K562 (cell line): ENCODE data around the gene RECK. TPM values are rescaled to one million over a fixed set of nuclear protein-coding genes. Genes with fewer than 3 reads are reported as not detected.

ENCODE experiments used
- ATAC-seq: fragments of 200-7000 bp; cut with Tn5 transposase; 3 replicates; pipeline ENCODE4 v1.9.1; 2020; ENCODE audit warnings: moderate library complexity
- BruUV-seq: library from RNA; stranded (reverse); fragments of 400-500 nt; replicated peaks from 2 replicates; lab custom pipeline; 2021; lab: Mats Ljungman, UMichigan
- CTCF ChIA-PET: fragments of 300-600 bp; formaldehyde crosslinking; extraction: SDS; loops from one replicate; lab custom pipeline; 2021; ENCODE audit warnings: low intra/inter-chr PET ratio; lab: Yijun Ruan, JAX
- POLR2A ChIA-PET: fragments of 300-600, 350-650 bp; sonication (Branson Sonifier 250); formaldehyde crosslinking; extraction: SDS; loops from one replicate; lab custom pipeline; 2021; ENCODE audit warnings: antibody characterized with exemption, inconsistent platforms; lab: Yijun Ruan, JAX
- DNase-seq, 4 experiments: peaks; one replicate each; pipeline versions ENCODE4 v3.0.0 to v3.0.0-alpha.2; 2011 to 2018; ENCODE audit warnings: low spot score in 3 of 4, mixed read lengths in 3 of 4; ENCODE audit errors: extremely low read depth in 1 of 4
- FAIRE-seq: peaks from 2 replicates; lab custom pipeline; 2011; peaks lifted over from hg19 to GRCh38; lab: Jason Lieb, UNC
- H2AFZ ChIP-seq: 2 replicates; pipeline ENCODE4 v1.6.0; 2011; ENCODE audit warnings: low read depth, low read length, control low read depth, inconsistent platforms
- H3K27ac ChIP-seq: fragments of 200-600 bp; 3 replicates; pipeline ENCODE4 v1.8.0; 2011; ENCODE audit warnings: low read depth, mild to moderate bottlenecking, control low read depth, inconsistent platforms, low read length, moderate library complexity, mixed read lengths; ENCODE audit errors: extremely low read depth
- H3K27me3 ChIP-seq, 2 experiments: fragments of 300-600 bp in 1 of 2; 2 replicates in 1 of 2; 3 replicates in 1 of 2; pipeline versions ENCODE4 v1.6.0 to v1.8.0; 2011; ENCODE audit warnings: inconsistent platforms in 2 of 2, low read length in 2 of 2, mild to moderate bottlenecking in 1 of 2, mixed read lengths in 1 of 2, moderate library complexity in 1 of 2; ENCODE audit not compliant: control insufficient read depth in 2 of 2, insufficient read depth in 2 of 2
- H3K36me3 ChIP-seq: fragments of 300-600 bp; 3 replicates; pipeline ENCODE4 v1.8.0; 2011; ENCODE audit warnings: mild to moderate bottlenecking, low read length, inconsistent platforms; ENCODE audit not compliant: control insufficient read depth, insufficient read depth
- H3K4me1 ChIP-seq, 2 experiments: fragments of 200-600 bp in 1 of 2; replicated peaks in 1 of 2; 2 replicates in 1 of 2; 3 replicates in 1 of 2; pipeline versions ENCODE4 v1.5.1 to v1.8.0; 2011; ENCODE audit warnings: inconsistent platforms in 2 of 2, low read length in 2 of 2, mild to moderate bottlenecking in 1 of 2, mixed read lengths in 1 of 2, moderate library complexity in 1 of 2; ENCODE audit not compliant: control insufficient read depth in 2 of 2, insufficient read depth in 2 of 2
- H3K4me2 ChIP-seq: 2 replicates; pipeline ENCODE4 v1.6.1; 2011; ENCODE audit warnings: low read length, control low read depth, inconsistent platforms, mixed read lengths; ENCODE audit not compliant: insufficient read depth
- H3K4me3 ChIP-seq: fragments of 200-600 bp; sonication (generic), shearing (Covaris generic); 2 replicates; pipeline ENCODE4 v1.5.1; 2016; ENCODE audit warnings: control low read depth, inconsistent platforms
- H3K79me2 ChIP-seq: fragments of 200-600 bp; 3 replicates; pipeline ENCODE4 v1.8.0; 2011; ENCODE audit warnings: low read length, inconsistent platforms; ENCODE audit not compliant: control insufficient read depth, insufficient read depth
- H3K9ac ChIP-seq, 2 experiments: 2 replicates each; pipeline versions ENCODE4 v1.6.0 to v1.6.1; 2011; ENCODE audit warnings: low read depth in 2 of 2, low read length in 2 of 2, control low read depth in 1 of 2, inconsistent platforms in 1 of 2, mild to moderate bottlenecking in 1 of 2, mixed read lengths in 1 of 2; ENCODE audit not compliant: insufficient read depth in 1 of 2
- H3K9me1 ChIP-seq: one replicate; pipeline ENCODE4 v1.6.0; 2011; ENCODE audit warnings: inconsistent platforms, mild to moderate bottlenecking, low read length, moderate library complexity; ENCODE audit not compliant: control insufficient read depth, insufficient read depth
- H3K9me3 ChIP-seq: replicated peaks from 2 replicates; pipeline ENCODE4 v1.5.1; 2011; ENCODE audit warnings: low read depth, low read length, inconsistent platforms; ENCODE audit not compliant: control insufficient read depth, insufficient read depth
- H4K20me1 ChIP-seq: replicated peaks from 2 replicates; pipeline ENCODE4 v1.6.1; 2011; ENCODE audit warnings: low read length, inconsistent platforms, mixed read lengths; ENCODE audit not compliant: control insufficient read depth, insufficient read depth
- CBFA2T2 ChIP-seq: fragments of 450-650 bp; conservative IDR thresholded peaks from 2 replicates; pipeline ENCODE4 v1.6.1; 2017; ENCODE audit warnings: mild to moderate bottlenecking
- CBFA2T3 ChIP-seq: fragments of 450-650 bp; IDR thresholded peaks from 2 replicates; pipeline ENCODE4 v1.6.1; 2017
- ELF2 ChIP-seq: fragments of 250-450 bp; sonication (Bioruptor Pico); IDR thresholded peaks from 2 replicates; pipeline ENCODE4 v1.5.0; 2021; ENCODE audit warnings: mild to moderate bottlenecking
- FOXA1 ChIP-seq: fragments of 450-650 bp; IDR thresholded peaks from 2 replicates; pipeline ENCODE4 v1.6.1; 2016; ENCODE audit warnings: mild to moderate bottlenecking, borderline replicate concordance
- GTF2B ChIP-seq: IDR thresholded peaks from 2 replicates; pipeline ENCODE4 v1.6.1; 2011; ENCODE audit not compliant: insufficient read length; ENCODE audit errors: extremely low read depth
- KHSRP ChIP-seq: fragments of 450-650 bp; IDR thresholded peaks from 2 replicates; pipeline ENCODE4 v1.6.1; 2017
- MED1 ChIP-seq: sonication (generic); formaldehyde crosslinking; IDR thresholded peaks from 2 replicates; pipeline ENCODE4 v1.8.1; 2023; ENCODE audit warnings: missing genetic modification reagents, borderline replicate concordance
- NFIC ChIP-seq: fragments of 450-650 bp; IDR thresholded peaks from 2 replicates; pipeline ENCODE4 v1.6.1; 2017; ENCODE audit warnings: mild to moderate bottlenecking, inconsistent platforms
- PHB ChIP-seq: fragments of 250-450 bp; sonication (Bioruptor Pico); IDR thresholded peaks from 2 replicates; pipeline ENCODE4 v1.5.0; 2021
- SAFB2 ChIP-seq: fragments of 200-400 bp; formaldehyde crosslinking; IDR thresholded peaks from 2 replicates; pipeline ENCODE4 v1.6.1; 2018; ENCODE audit warnings: borderline replicate concordance, low read length, low read depth, moderate library complexity; ENCODE audit not compliant: severe bottlenecking
- SMAD1 ChIP-seq: fragments of 150-350 bp; IDR thresholded peaks from 2 replicates; pipeline ENCODE4 v1.6.1; 2014; ENCODE audit warnings: low read length, low read depth; ENCODE audit not compliant: partially characterized antibody
- SP2 ChIP-seq: IDR thresholded peaks from 2 replicates; pipeline ENCODE4 v1.6.1; 2011; ENCODE audit warnings: mild to moderate bottlenecking, low read depth, low read length, moderate library complexity; ENCODE audit not compliant: poor library complexity, severe bottlenecking; ENCODE audit errors: extremely low read depth
- STAG1 ChIP-seq: sonication (generic); formaldehyde crosslinking; IDR thresholded peaks from 2 replicates; pipeline ENCODE4 v1.5.0; 2020; ENCODE audit warnings: missing genetic modification reagents, borderline replicate concordance
- TBL1XR1 ChIP-seq, 2 experiments: IDR thresholded peaks; 2 replicates each; pipeline ENCODE4 v1.6.1; 2012; ENCODE audit warnings: improper control_type of control experiment in 2 of 2, low read length in 2 of 2, mild to moderate bottlenecking in 1 of 2
- TCF15 ChIP-seq: fragments of 250-450 bp; sonication (Bioruptor Pico); IDR thresholded peaks from 2 replicates; pipeline ENCODE4 v1.8.0; 2022; ENCODE audit warnings: moderate library complexity, mild to moderate bottlenecking, inconsistent platforms
- TEAD2 ChIP-seq: fragments of 450-650 bp; IDR thresholded peaks from 2 replicates; pipeline ENCODE4 v1.6.1; 2016; ENCODE audit warnings: missing genetic modification characterization, control low read depth, missing compliant biosample characterization
- ZBED1 ChIP-seq: IDR thresholded peaks from 2 replicates; pipeline ENCODE4 v1.6.1; 2014
- ZNF184 ChIP-seq: sonication (generic); formaldehyde crosslinking; IDR thresholded peaks from 2 replicates; pipeline ENCODE4 v1.5.0; 2020; ENCODE audit warnings: missing genetic modification reagents
- ZNF316 ChIP-seq: fragments of 450-650 bp; IDR thresholded peaks from 2 replicates; pipeline ENCODE4 v1.6.1; 2016
- WGBS: fragments of 100-300 bp; shearing (Covaris generic); methylation state at CpG from one replicate; pipeline ENCODE4 v1.1.6; 2016; ENCODE audit warnings: low coverage, mixed read lengths; ENCODE audit not compliant: insufficient coverage; ENCODE audit errors: missing lambda C conversion rate; 5-methylcytosine and 5-hydroxymethylcytosine counted together
- in situ Hi-C: fragments of 300-500 bp; cut with MboI; formaldehyde crosslinking; loops from 4 replicates; pipeline ENCODE4 v1.15.0; 2018; ENCODE audit warnings: inconsistent platforms, mixed read lengths
- intact Hi-C: fragments of 100-400 bp; cut with micrococcal nuclease; formaldehyde crosslinking; loops from 2 replicates; pipeline ENCODE4 v1.14.2; 2022
- polyA plus RNA-seq, 8 experiments: library from polyadenylated mRNA; depleted of rRNA in 4 of 8; stranded (reverse) in 5 of 8; unstranded in 3 of 8; fragments of >200 nt; fragmentation: Nextera tagmentation in 2 of 8; fragmentation: Illumina TruSeq in 1 of 8; extraction: Ambion mirVana in 2 of 8; extraction: Trizol in 1 of 8; gene quantifications; 2 replicates each; pipeline versions ENCODE4 v1.2.1 to v1.2.3, GENCODE V29; 2011 to 2014; ENCODE audit warnings: inconsistent platforms in 1 of 8, missing spikeins in 1 of 8
- total RNA-seq, 7 experiments: library from RNA; depleted of rRNA in 6 of 7; stranded (reverse); fragments of >200 nt in 6 of 7; fragmentation: Illumina TruSeq in 2 of 7; extraction: Trizol in 2 of 7; gene quantifications; 2 replicates each; pipeline versions ENCODE4 v1.2.1 to v1.2.3, GENCODE V29; 2011 to 2021; ENCODE audit warnings: low replicate concordance in 1 of 7

RECK gene
- total and polyA plus RNA-seq, 9 of the 15 experiments (the other 6 are each of a cell fraction or from before 2014, with no cell fraction given) = 0.04 to 0.36 (median 0.16) TPM

- POLR2A ChIA-PET = interaction anchor here (0.7 kb wide), 1 partner anchor 15 kb away, joined by 4 read pairs; no protein-coding TSS in a partner anchor
- FAIRE-seq = no peak
- DNase-seq = no peak
Measured at GRCh38 chr9:36120705-36121104, 84.0 kb downstream of the RECK start.

GRCh38 chr9:36121971-36122370 lies 85.3 kb downstream of the RECK start:
- no peak overlapping the region for H3K4me2 ChIP-seq
- FAIRE-seq = no peak
- DNase-seq = no peak
- H4K20me1 ChIP-seq = no peaks in the 10 kb centered on the region
- no peak for ATAC-seq
- no peak overlapping the region for H3K4me3 ChIP-seq
- H3K9me1 ChIP-seq = no peaks in the 10 kb centered on the region
- no peaks in the 10 kb centered on the region for H3K9me3 ChIP-seq
- intact Hi-C loops (no loop called here), in situ Hi-C loops (no loop called here)
- CTCF ChIA-PET = no interaction called here
- peaks cover 0 to 8% of the 10 kb centered on the region in 2 experiments; a peak in 3 of 5 replicates for H3K27me3 ChIP-seq
- H3K4me1 ChIP-seq = no peaks in the 10 kb centered on the region; a peak in 2 of 5 replicates
- POLR2A ChIA-PET = no interaction called here
- no peaks in the 10 kb centered on the region for H3K36me3 ChIP-seq
- WGBS = 10% methylated on average over 7 of the region's 7 CpGs
- H3K9ac ChIP-seq = no peak overlapping the region
- BruUV-seq = no TSS peak
- H2AFZ ChIP-seq = no peak overlapping the region
- H3K79me2 ChIP-seq = no peaks in the 10 kb centered on the region
- TF ChIP-seq MED1 (CRISPR knock-in tag) = no peak
- no peak for TF ChIP-seq PHB (CRISPR knock-in tag)
- no peak for TF ChIP-seq TEAD2 (tag)
- no peak for TF ChIP-seq SMAD1
- no peak for TF ChIP-seq TCF15
- no peak for TF ChIP-seq ZBED1
- no peak for TF ChIP-seq ELF2 (CRISPR knock-in tag)
- no peak for TF ChIP-seq SAFB2
- TF ChIP-seq GTF2B = no peak
- TF ChIP-seq FOXA1 = no peak
- no peak for TF ChIP-seq STAG1 (CRISPR knock-in tag)
- no peak for TF ChIP-seq TBL1XR1 (IDR thresholded peaks at IDR 0.05; ENCODE audit: low read length in 2 of 2)
- no peak for TF ChIP-seq SP2
- no peak for TF ChIP-seq ZNF184 (CRISPR knock-in tag)
- H3K27ac ChIP-seq = no peak overlapping the region

More at GRCh38 chr9:36120705-36121104, 84.0 kb downstream of the RECK start:
- WGBS = 3% methylated on average over 4 of the region's 4 CpGs
- no peak overlapping the region for H3K9ac ChIP-seq
- no peak for TF ChIP-seq ZNF316
- TF ChIP-seq CBFA2T2 = peak; percentile 35; the same call in 1 of the 2 replicates
- TF ChIP-seq CBFA2T3 = peak; percentile 56
- no peak for TF ChIP-seq KHSRP
- TF ChIP-seq NFIC = peak; percentile 20; the same call in 1 of the 2 replicates
- TF ChIP-seq, all 486 proteins: peak for 3
- BruUV-seq = no TSS peak
- Histone ChIP-seq H3K4me3 (no peak overlapping the region), H3K79me2 (no peaks in the 10 kb centered on the region), H3K4me1 (no peaks in the 10 kb centered on the region; a peak in 2 of 5 replicates), H3K27me3 (peaks cover 0 to 8% of the 10 kb centered on the region in 2 experiments; a peak in 3 of 5 replicates), H3K9me1 (no peaks in the 10 kb centered on the region), H3K9me3 (no peaks in the 10 kb centered on the region), H4K20me1 (no peaks in the 10 kb centered on the region), H3K36me3 (no peaks in the 10 kb centered on the region), H3K4me2 (no peak overlapping the region), H2AFZ (no peak overlapping the region), H3K27ac (no peak overlapping the region)
- CTCF ChIA-PET = no interaction called here
- in situ Hi-C loops (no loop called here), intact Hi-C loops (no loop called here)
- peak; percentile 56; the same call in 2 of the 3 replicates for ATAC-seq
